Panc1 (cell line): ENCODE measurements around the gene PUSL1. TPM values are rescaled to one million over a fixed set of nuclear protein-coding genes. Genes with fewer than 3 reads are reported as not detected.

Source experiments
- ATAC-seq: fragments of 200-7000 bp; cut with Tn5 transposase; 2 replicates; pipeline ENCODE4 v1.9.1; 2020; ENCODE audit warnings: mild to moderate bottlenecking, moderate library complexity
- BruUV-seq: library from RNA; stranded (reverse); fragments of 400-500 nt; replicated peaks from 2 replicates; lab custom pipeline; 2021; lab: Mats Ljungman, UMichigan
- CTCF ChIA-PET: fragments of 300-600 bp; sonication (Branson Sonifier 250); formaldehyde crosslinking; loops from one replicate; lab custom pipeline; 2022; ENCODE audit warnings: antibody characterized with exemption; lab: Charles Lee
- POLR2A ChIA-PET: fragments of 300-600 bp; sonication (Branson Sonifier 250); formaldehyde crosslinking; loops from one replicate; lab custom pipeline; 2022; ENCODE audit warnings: antibody characterized with exemption; lab: Charles Lee
- DNase-seq: peaks from one replicate; pipeline ENCODE4 v3.0.0-alpha.2; 2010; ENCODE audit warnings: low read depth, low spot score
- H3K27ac ChIP-seq: 2 replicates; pipeline ENCODE4 v1.5.1; 2011; ENCODE audit warnings: mild to moderate bottlenecking, low read length, inconsistent platforms
- H3K27me3 ChIP-seq: fragments of 200-500 bp; sonication (Bioruptor generic); 2 replicates; pipeline ENCODE4 v1.6.0; 2014; ENCODE audit warnings: low read length, inconsistent platforms; ENCODE audit not compliant: control insufficient read depth, insufficient read depth
- H3K36me3 ChIP-seq: fragments of 200-500 bp; sonication (Bioruptor generic); 2 replicates; pipeline ENCODE4 v1.5.1; 2014; ENCODE audit warnings: inconsistent platforms, mild to moderate bottlenecking, low read length, moderate library complexity; ENCODE audit not compliant: control insufficient read depth, insufficient read depth
- H3K4me1 ChIP-seq: 2 replicates; pipeline ENCODE4 v1.5.1; 2011; ENCODE audit warnings: inconsistent platforms, mild to moderate bottlenecking, low read length, moderate library complexity; ENCODE audit not compliant: control insufficient read depth, insufficient read depth
- H3K4me3 ChIP-seq, 2 experiments: 2 replicates each; pipeline ENCODE4 v1.5.1; 2011 to 2012; ENCODE audit warnings: low read depth in 2 of 2, low read length in 2 of 2, mild to moderate bottlenecking in 2 of 2, inconsistent platforms in 1 of 2, moderate library complexity in 1 of 2
- H3K9me3 ChIP-seq: fragments of 200-500 bp; sonication (Bioruptor generic); 2 replicates; pipeline ENCODE4 v1.5.1; 2014; ENCODE audit warnings: low read depth, mild to moderate bottlenecking, inconsistent platforms, low read length, moderate library complexity; ENCODE audit not compliant: control insufficient read depth, insufficient read depth
- POLR2AphosphoS5 ChIP-seq: IDR thresholded peaks from 2 replicates; pipeline ENCODE4 v1.6.1; 2012; ENCODE audit warnings: mild to moderate bottlenecking, low read depth, low read length, moderate library complexity
- SIN3A ChIP-seq: IDR thresholded peaks from 2 replicates; pipeline ENCODE4 v1.6.1; 2012; ENCODE audit warnings: low read depth, mild to moderate bottlenecking, low read length, moderate library complexity, borderline replicate concordance; ENCODE audit not compliant: insufficient read depth
- TCF7L2 ChIP-seq: IDR thresholded peaks from 2 replicates; pipeline ENCODE4 v1.6.1; 2011; ENCODE audit warnings: mild to moderate bottlenecking, low read depth, low read length, inconsistent platforms
- in situ Hi-C: cut with HindIII; loops from 2 replicates; pipeline ENCODE4 v1.10.0; 2016; ENCODE audit warnings: low sequenced_read_pairs, low pct_unique_long_range_greater_than_20kb
- intact Hi-C: fragments of 100-400 bp; cut with micrococcal nuclease; formaldehyde crosslinking; loops from one replicate; pipeline ENCODE4 v1.10.0; 2022; ENCODE audit not compliant: unreplicated experiment
- total RNA-seq: library from RNA; stranded (reverse); gene quantifications from one replicate; pipeline ENCODE4 v1.2.1, GENCODE V29; 2021; ENCODE audit not compliant: unreplicated experiment
- TF ChIP-seq, protein P1 (sequence below), 2 experiments: IDR thresholded peaks; 2 replicates each; pipeline ENCODE4 v1.6.1; 2011 to 2012; ENCODE audit warnings: low read depth in 2 of 2, control low read depth in 1 of 2, low read length in 1 of 2, mild to moderate bottlenecking in 1 of 2, moderate library complexity in 1 of 2; ENCODE audit not compliant: insufficient read depth in 1 of 2
- TF ChIP-seq, protein P2 (sequence below): fragments of 450-650 bp; IDR thresholded peaks from 2 replicates; pipeline ENCODE4 v1.5.1; 2017; ENCODE audit warnings: mild to moderate bottlenecking

PUSL1 gene
- total RNA-seq, 1 experiment from 2014 or later = 46.9 TPM

GRCh38 chr1:1356796-1357401 lies 48.5 kb downstream of the PUSL1 start:
- CTCF ChIA-PET = no interaction called here
- intact Hi-C loops = no loop called here

GRCh38 chr1:1357871-1358432 lies 49.6 kb downstream of the PUSL1 start:
- intact Hi-C loops (no loop called here), in situ Hi-C loops (no loop called here)
- BruUV-seq = TSS peak; percentile 90
- H3K27me3 ChIP-seq = no peaks in the 10 kb centered on the region
- ChIA-PET POLR2A (interaction anchor here (0.6 kb wide), 1 partner anchor 954 kb away, joined by 13 read pairs; no protein-coding TSS in a partner anchor), CTCF (no interaction called here)
- peaks cover 69% of the 10 kb centered on the region for H3K4me1 ChIP-seq
- no peak; the same call in 1 of the 2 replicates for TF ChIP-seq POLR2AphosphoS5
- TF ChIP-seq, protein P1, sequence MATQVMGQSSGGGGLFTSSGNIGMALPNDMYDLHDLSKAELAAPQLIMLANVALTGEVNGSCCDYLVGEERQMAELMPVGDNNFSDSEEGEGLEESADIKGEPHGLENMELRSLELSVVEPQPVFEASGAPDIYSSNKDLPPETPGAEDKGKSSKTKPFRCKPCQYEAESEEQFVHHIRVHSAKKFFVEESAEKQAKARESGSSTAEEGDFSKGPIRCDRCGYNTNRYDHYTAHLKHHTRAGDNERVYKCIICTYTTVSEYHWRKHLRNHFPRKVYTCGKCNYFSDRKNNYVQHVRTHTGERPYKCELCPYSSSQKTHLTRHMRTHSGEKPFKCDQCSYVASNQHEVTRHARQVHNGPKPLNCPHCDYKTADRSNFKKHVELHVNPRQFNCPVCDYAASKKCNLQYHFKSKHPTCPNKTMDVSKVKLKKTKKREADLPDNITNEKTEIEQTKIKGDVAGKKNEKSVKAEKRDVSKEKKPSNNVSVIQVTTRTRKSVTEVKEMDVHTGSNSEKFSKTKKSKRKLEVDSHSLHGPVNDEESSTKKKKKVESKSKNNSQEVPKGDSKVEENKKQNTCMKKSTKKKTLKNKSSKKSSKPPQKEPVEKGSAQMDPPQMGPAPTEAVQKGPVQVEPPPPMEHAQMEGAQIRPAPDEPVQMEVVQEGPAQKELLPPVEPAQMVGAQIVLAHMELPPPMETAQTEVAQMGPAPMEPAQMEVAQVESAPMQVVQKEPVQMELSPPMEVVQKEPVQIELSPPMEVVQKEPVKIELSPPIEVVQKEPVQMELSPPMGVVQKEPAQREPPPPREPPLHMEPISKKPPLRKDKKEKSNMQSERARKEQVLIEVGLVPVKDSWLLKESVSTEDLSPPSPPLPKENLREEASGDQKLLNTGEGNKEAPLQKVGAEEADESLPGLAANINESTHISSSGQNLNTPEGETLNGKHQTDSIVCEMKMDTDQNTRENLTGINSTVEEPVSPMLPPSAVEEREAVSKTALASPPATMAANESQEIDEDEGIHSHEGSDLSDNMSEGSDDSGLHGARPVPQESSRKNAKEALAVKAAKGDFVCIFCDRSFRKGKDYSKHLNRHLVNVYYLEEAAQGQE (IDR thresholded peaks at IDR 0.05; ENCODE audit: insufficient read depth in 1 of 2, low read depth in 2 of 2, low read length in 1 of 2) = no peak
- TF ChIP-seq SIN3A = no peak
- TF ChIP-seq, protein P2, sequence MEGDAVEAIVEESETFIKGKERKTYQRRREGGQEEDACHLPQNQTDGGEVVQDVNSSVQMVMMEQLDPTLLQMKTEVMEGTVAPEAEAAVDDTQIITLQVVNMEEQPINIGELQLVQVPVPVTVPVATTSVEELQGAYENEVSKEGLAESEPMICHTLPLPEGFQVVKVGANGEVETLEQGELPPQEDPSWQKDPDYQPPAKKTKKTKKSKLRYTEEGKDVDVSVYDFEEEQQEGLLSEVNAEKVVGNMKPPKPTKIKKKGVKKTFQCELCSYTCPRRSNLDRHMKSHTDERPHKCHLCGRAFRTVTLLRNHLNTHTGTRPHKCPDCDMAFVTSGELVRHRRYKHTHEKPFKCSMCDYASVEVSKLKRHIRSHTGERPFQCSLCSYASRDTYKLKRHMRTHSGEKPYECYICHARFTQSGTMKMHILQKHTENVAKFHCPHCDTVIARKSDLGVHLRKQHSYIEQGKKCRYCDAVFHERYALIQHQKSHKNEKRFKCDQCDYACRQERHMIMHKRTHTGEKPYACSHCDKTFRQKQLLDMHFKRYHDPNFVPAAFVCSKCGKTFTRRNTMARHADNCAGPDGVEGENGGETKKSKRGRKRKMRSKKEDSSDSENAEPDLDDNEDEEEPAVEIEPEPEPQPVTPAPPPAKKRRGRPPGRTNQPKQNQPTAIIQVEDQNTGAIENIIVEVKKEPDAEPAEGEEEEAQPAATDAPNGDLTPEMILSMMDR = no peak
- no peak for TF ChIP-seq TCF7L2
- H3K9me3 ChIP-seq = no peaks in the 10 kb centered on the region
- DNase-seq (no peak), ATAC-seq (peak; percentile 10; the same call in 1 of the 2 replicates)
- no peaks in the 10 kb centered on the region for H3K36me3 ChIP-seq
- peak overlapping the region; percentile 93 for H3K27ac ChIP-seq
- H3K4me3 ChIP-seq = peak overlapping the region; percentile 44 to 49

More at GRCh38 chr1:1356796-1357401, 48.5 kb downstream of the PUSL1 start:
- Histone ChIP-seq H3K9me3 (no peaks in the 10 kb centered on the region), H3K4me3 (peak overlapping the region; percentile 44 to 49), H3K27me3 (no peaks in the 10 kb centered on the region), H3K36me3 (no peaks in the 10 kb centered on the region), H3K4me1 (peaks cover 76% of the 10 kb centered on the region), H3K27ac (peak overlapping the region; percentile 93)
- in situ Hi-C loops = no loop called here
- DNase-seq (no peak), ATAC-seq (peak; percentile 11)
- no TSS peak for BruUV-seq
- POLR2A ChIA-PET = no interaction called here
- TF ChIP-seq, protein P1 (IDR thresholded peaks at IDR 0.05; ENCODE audit: insufficient read depth in 1 of 2, low read depth in 2 of 2, low read length in 1 of 2) = no peak
- TF ChIP-seq SIN3A = no peak
- TF ChIP-seq, protein P2 = no peak
- no peak for TF ChIP-seq POLR2AphosphoS5
- TF ChIP-seq TCF7L2 = no peak
